ENCODE data around the gene PPFIA4.

The PPFIA4 gene

GRCh38 chr1:203028067-203028783 is 1.9 kb downstream of the PPFIA4 start:
- peak overlapping the region; percentile 14 for H2BK5ac ChIP-seq (ENCODE audit: low read length)
- peak overlapping the region; percentile 84 for H2BK15ac ChIP-seq (ENCODE audit: low read length)
- no peak overlapping the region for H3K18ac ChIP-seq (ENCODE audit: low read length)
- H2BK12ac ChIP-seq (ENCODE audit: low read length): no peak overlapping the region
- no peak overlapping the region for H2AFZ ChIP-seq (ENCODE audit: low read length)
- peak overlapping the region; percentile 53 for H3K23ac ChIP-seq (ENCODE audit: low read depth, low read length, poor library complexity)
- H3K4ac ChIP-seq (ENCODE audit: low read length): no peak overlapping the region
- H4K8ac ChIP-seq (ENCODE audit: low read depth, low read length): no peak overlapping the region
- no peak overlapping the region for H4K91ac ChIP-seq (ENCODE audit: low read depth, low read length, poor library complexity)
- no CpG with 5 or more reads among the region's 9 CpGs for WGBS, 2 donors (ENCODE audit: extremely low coverage in 2 of 2, insufficient read length in 2 of 2, insufficient replicate concordance in 1 of 2)
- no peak for DNase-seq (ENCODE audit: low spot score)
- peaks cover 0 to 8% of the 10 kb centered on the region in 2 donors for H3K9me3 ChIP-seq (replicated peaks in 1 of 2; ENCODE audit: control insufficient read depth in 2 of 2, insufficient read depth in 1 of 2, low read depth in 1 of 2, low read length in 2 of 2)
- no peak overlapping the region for H2BK120ac ChIP-seq (ENCODE audit: low read depth, low read length)
- peaks cover 3 to 4% of the 10 kb centered on the region in 2 donors for H3K4me1 ChIP-seq (ENCODE audit: control insufficient read depth in 2 of 2, insufficient read depth in 1 of 2, low read depth in 1 of 2, low read length in 2 of 2)
- H3K79me1 ChIP-seq (ENCODE audit: low read depth, low read length): no peaks in the 10 kb centered on the region
- peak overlapping the region in 1 of 2 donors; percentile 39 for H3K4me3 ChIP-seq (ENCODE audit: low read length in 2 of 2)
- H3K14ac ChIP-seq (ENCODE audit: low read length): no peak overlapping the region
- H3K27ac ChIP-seq (replicated peaks; ENCODE audit: low read length): no peak overlapping the region
- H3K36me3 ChIP-seq (replicated peaks in 1 of 2; ENCODE audit: control insufficient read depth in 2 of 2, insufficient read depth in 2 of 2, low read length in 2 of 2): peaks cover 3 to 25% of the 10 kb centered on the region in 2 donors
- no peak overlapping the region for H3K9ac ChIP-seq (ENCODE audit: low read depth, low read length, poor library complexity)
- H3K4me2 ChIP-seq (ENCODE audit: insufficient read depth, low read length, poor library complexity, severe bottlenecking): no peak overlapping the region
- H3K27me3 ChIP-seq (ENCODE audit: control insufficient read depth in 3 of 3, insufficient read depth in 3 of 3, low read depth in 1 of 3, low read length in 3 of 3): peaks cover 0 to 61% (median 21%) of the 10 kb centered on the region in 3 experiments
- H2AK5ac ChIP-seq (ENCODE audit: low read depth, low read length): no peak overlapping the region

- DNase-seq (ENCODE audit: low spot score): no peak
- H2AK5ac ChIP-seq (ENCODE audit: low read depth, low read length): no peak overlapping the region
These were observed 2.7 kb downstream of the PPFIA4 start for GRCh38 chr1:203028784-203029553.

GRCh38 chr1:203031467-203031866 is 5.2 kb downstream of the PPFIA4 start:
- Histone ChIP-seq H2AK5ac (ENCODE audit: low read depth, low read length) (no peak overlapping the region), H3K4ac (ENCODE audit: low read length) (no peak overlapping the region), H2BK12ac (ENCODE audit: low read length) (no peak overlapping the region), H3K27me3 (ENCODE audit: control insufficient read depth in 3 of 3, insufficient read depth in 3 of 3, low read depth in 1 of 3, low read length in 3 of 3) (peaks cover 0 to 85% (median 21%) of the 10 kb centered on the region in 3 experiments), H4K91ac (ENCODE audit: low read depth, low read length, poor library complexity) (no peak overlapping the region), H2BK5ac (ENCODE audit: low read length) (no peak overlapping the region), H3K18ac (ENCODE audit: low read length) (no peak overlapping the region), H3K23ac (ENCODE audit: low read depth, low read length, poor library complexity) (no peak overlapping the region), H4K8ac (ENCODE audit: low read depth, low read length) (no peak overlapping the region), H3K4me3 (ENCODE audit: low read length in 2 of 2) (no peak overlapping the region), H3K14ac (ENCODE audit: low read length) (no peak overlapping the region), H2BK120ac (ENCODE audit: low read depth, low read length) (no peak overlapping the region), H3K36me3 (replicated peaks in 1 of 2; ENCODE audit: control insufficient read depth in 2 of 2, insufficient read depth in 2 of 2, low read length in 2 of 2) (no peaks in the 10 kb centered on the region), H2BK15ac (ENCODE audit: low read length) (no peak overlapping the region), H3K9ac (ENCODE audit: low read depth, low read length, poor library complexity) (no peak overlapping the region), H3K4me2 (ENCODE audit: insufficient read depth, low read length, poor library complexity, severe bottlenecking) (no peak overlapping the region), H3K27ac (replicated peaks; ENCODE audit: low read length) (no peak overlapping the region), H3K4me1 (ENCODE audit: control insufficient read depth in 2 of 2, insufficient read depth in 1 of 2, low read depth in 1 of 2, low read length in 2 of 2) (peaks cover 2 to 4% of the 10 kb centered on the region in 2 donors), H2AFZ (ENCODE audit: low read length) (no peak overlapping the region), H3K9me3 (replicated peaks in 1 of 2; ENCODE audit: control insufficient read depth in 2 of 2, insufficient read depth in 1 of 2, low read depth in 1 of 2, low read length in 2 of 2) (no peaks in the 10 kb centered on the region), H3K79me1 (ENCODE audit: low read depth, low read length) (no peaks in the 10 kb centered on the region)
- no peak for DNase-seq (ENCODE audit: low spot score)
- no CpG with 5 or more reads among the region's 6 CpGs for WGBS, 2 donors (ENCODE audit: extremely low coverage in 2 of 2, insufficient read length in 2 of 2, insufficient replicate concordance in 1 of 2)

More at GRCh38 chr1:203028784-203029553, 2.7 kb downstream of the PPFIA4 start:
- H2BK15ac ChIP-seq (ENCODE audit: low read length): peak overlapping the region; percentile 84
- H3K14ac ChIP-seq (ENCODE audit: low read length): no peak overlapping the region
- no peak overlapping the region for H3K4me2 ChIP-seq (ENCODE audit: insufficient read depth, low read length, poor library complexity, severe bottlenecking)
- H3K9ac ChIP-seq (ENCODE audit: low read depth, low read length, poor library complexity): no peak overlapping the region
- WGBS, 2 donors (ENCODE audit: extremely low coverage in 2 of 2, insufficient read length in 2 of 2, insufficient replicate concordance in 1 of 2): no CpG with 5 or more reads among the region's 13 CpGs
- H3K9me3 ChIP-seq (replicated peaks in 1 of 2; ENCODE audit: control insufficient read depth in 2 of 2, insufficient read depth in 1 of 2, low read depth in 1 of 2, low read length in 2 of 2): peaks cover 0 to 8% of the 10 kb centered on the region in 2 donors
- peak overlapping the region in 1 of 2 donors; percentile 39 for H3K4me3 ChIP-seq (ENCODE audit: low read length in 2 of 2)
- H2BK5ac ChIP-seq (ENCODE audit: low read length): peak overlapping the region; percentile 14
- peaks cover 0 to 63% (median 21%) of the 10 kb centered on the region in 3 experiments for H3K27me3 ChIP-seq (ENCODE audit: control insufficient read depth in 3 of 3, insufficient read depth in 3 of 3, low read depth in 1 of 3, low read length in 3 of 3)
- no peak overlapping the region for H2BK120ac ChIP-seq (ENCODE audit: low read depth, low read length)
- H3K18ac ChIP-seq (ENCODE audit: low read length): no peak overlapping the region
- peaks cover 2 to 17% of the 10 kb centered on the region in 2 donors for H3K36me3 ChIP-seq (replicated peaks in 1 of 2; ENCODE audit: control insufficient read depth in 2 of 2, insufficient read depth in 2 of 2, low read length in 2 of 2)
- no peak overlapping the region for H3K4ac ChIP-seq (ENCODE audit: low read length)
- H3K4me1 ChIP-seq (ENCODE audit: control insufficient read depth in 2 of 2, insufficient read depth in 1 of 2, low read depth in 1 of 2, low read length in 2 of 2): peaks cover 3 to 4% of the 10 kb centered on the region in 2 donors
- no peak overlapping the region for H2AFZ ChIP-seq (ENCODE audit: low read length)
- no peak overlapping the region for H4K8ac ChIP-seq (ENCODE audit: low read depth, low read length)
- no peak overlapping the region for H4K91ac ChIP-seq (ENCODE audit: low read depth, low read length, poor library complexity)
- H2BK12ac ChIP-seq (ENCODE audit: low read length): no peak overlapping the region
- H3K23ac ChIP-seq (ENCODE audit: low read depth, low read length, poor library complexity): peak overlapping the region; percentile 53
- H3K79me1 ChIP-seq (ENCODE audit: low read depth, low read length): no peaks in the 10 kb centered on the region
- H3K27ac ChIP-seq (replicated peaks; ENCODE audit: low read length): no peak overlapping the region

- DNase-seq (ENCODE audit: low spot score): no peak
- H2BK5ac ChIP-seq (ENCODE audit: low read length): no peak overlapping the region
- no peak overlapping the region for H3K23ac ChIP-seq (ENCODE audit: low read depth, low read length, poor library complexity)
- H3K9ac ChIP-seq (ENCODE audit: low read depth, low read length, poor library complexity): no peak overlapping the region
- H4K91ac ChIP-seq (ENCODE audit: low read depth, low read length, poor library complexity): no peak overlapping the region
- H3K4ac ChIP-seq (ENCODE audit: low read length): no peak overlapping the region
- no peaks in the 10 kb centered on the region for H3K4me1 ChIP-seq (ENCODE audit: control insufficient read depth in 2 of 2, insufficient read depth in 1 of 2, low read depth in 1 of 2, low read length in 2 of 2)
- H3K27me3 ChIP-seq (ENCODE audit: control insufficient read depth in 3 of 3, insufficient read depth in 3 of 3, low read depth in 1 of 3, low read length in 3 of 3): peaks cover 0 to 83% (median 2%) of the 10 kb centered on the region in 3 experiments
- no peak overlapping the region for H3K27ac ChIP-seq (replicated peaks; ENCODE audit: low read length)
- H3K4me2 ChIP-seq (ENCODE audit: insufficient read depth, low read length, poor library complexity, severe bottlenecking): no peak overlapping the region
- H2BK12ac ChIP-seq (ENCODE audit: low read length): no peak overlapping the region
- H3K9me3 ChIP-seq (replicated peaks in 1 of 2; ENCODE audit: control insufficient read depth in 2 of 2, insufficient read depth in 1 of 2, low read depth in 1 of 2, low read length in 2 of 2): no peaks in the 10 kb centered on the region
- WGBS, 2 donors (ENCODE audit: extremely low coverage in 2 of 2, insufficient read length in 2 of 2, insufficient replicate concordance in 1 of 2): no CpG with 5 or more reads among the region's 2 CpGs
- no peak overlapping the region for H3K18ac ChIP-seq (ENCODE audit: low read length)
- H3K36me3 ChIP-seq (replicated peaks in 1 of 2; ENCODE audit: control insufficient read depth in 2 of 2, insufficient read depth in 2 of 2, low read length in 2 of 2): no peaks in the 10 kb centered on the region
- no peak overlapping the region for H2AK5ac ChIP-seq (ENCODE audit: low read depth, low read length)
- H2BK120ac ChIP-seq (ENCODE audit: low read depth, low read length): no peak overlapping the region
- H4K8ac ChIP-seq (ENCODE audit: low read depth, low read length): no peak overlapping the region
- H3K79me1 ChIP-seq (ENCODE audit: low read depth, low read length): no peaks in the 10 kb centered on the region
- H2BK15ac ChIP-seq (ENCODE audit: low read length): no peak overlapping the region
- H2AFZ ChIP-seq (ENCODE audit: low read length): no peak overlapping the region
- no peak overlapping the region for H3K14ac ChIP-seq (ENCODE audit: low read length)
- no peak overlapping the region for H3K4me3 ChIP-seq (ENCODE audit: low read length in 2 of 2)
These were observed 7.0 kb downstream of the PPFIA4 start for GRCh38 chr1:203033287-203033686.

All from neuronal stem cell (in vitro differentiated cells).